GM20431 (cell line): ENCODE data around the gene PPP1R11.
"Not testable (repeated sequence)": the region's sequence is repeated elsewhere in the genome, so short reads cannot be mapped to it uniquely, and the experiment has no call there.

Experiments used
- in situ Hi-C: fragments of 300-500 bp; cut with MseI, MboI; formaldehyde crosslinking; loops from one replicate; pipeline ENCODE4 v1.15.0; 2020; ENCODE audit warnings: low sequenced_read_pairs; ENCODE audit not compliant: unreplicated experiment

The PPP1R11 gene

GRCh38 chr6:30118691-30119090 lies 51.7 kb downstream of the PPP1R11 start:
- in situ Hi-C loops, result not testable (repeated sequence)
